T-helper 2 cell (primary cell): ENCODE results near the gene TNK2.
"Not testable (repeated sequence)": the region's sequence is repeated elsewhere in the genome, so short reads cannot be mapped to it uniquely, and the experiment has no call there.

Experiments
- DNase-seq, 5 experiments: peaks; one replicate each; pipeline versions ENCODE4 v3.0.0 to v3.0.0-alpha.2; 2012 to 2022

TNK2 gene

GRCh38 chr3:195867631-195868335 is 40.6 kb downstream of the TNK2 start:
- DNase-seq: no peak

DNA sequence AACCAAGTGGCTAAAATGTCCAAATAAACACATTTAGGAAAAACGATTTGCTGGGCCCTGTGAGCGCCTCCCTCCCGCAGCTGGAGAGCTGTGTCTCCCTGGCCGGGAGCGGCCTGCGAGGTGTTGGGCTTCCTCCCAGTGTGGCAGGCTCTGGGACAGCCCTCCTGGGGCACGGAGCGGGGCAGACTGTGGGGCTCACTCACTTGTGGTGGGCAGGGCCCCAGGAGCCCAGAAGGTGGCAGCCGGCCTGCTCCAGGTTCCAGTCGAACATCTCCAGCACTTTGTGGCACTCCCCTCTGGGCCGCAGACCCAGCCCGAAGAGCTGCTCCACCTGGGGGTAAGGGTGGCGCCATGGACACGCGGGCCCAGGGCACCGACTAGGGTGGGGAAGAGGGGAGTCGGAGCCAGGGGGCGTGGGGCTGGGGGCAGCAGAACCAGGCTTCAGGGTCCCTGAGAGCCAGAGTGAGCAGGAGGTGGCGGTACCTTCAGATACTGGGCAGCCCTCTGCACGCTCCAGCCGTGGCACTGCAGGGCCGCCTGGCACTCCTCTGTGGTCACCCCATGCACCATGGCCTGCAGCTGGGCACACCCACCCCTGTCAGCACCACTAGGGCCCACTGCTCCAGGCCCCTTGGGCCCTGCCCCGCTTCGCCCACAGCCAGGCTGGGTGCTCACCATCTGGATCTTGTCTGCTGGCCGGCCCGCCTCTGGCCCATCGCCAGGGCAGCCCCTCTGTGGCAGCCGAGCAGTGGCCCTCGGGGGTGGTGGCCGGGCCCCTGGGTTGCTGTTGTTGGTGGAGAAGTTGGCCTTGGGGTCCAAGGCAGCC is 41.5 kb downstream of the TNK2 start:
- no peak for DNase-seq

GRCh38 chr3:195865752-195866151 is 42.6 kb downstream of the TNK2 start:
- no peak for DNase-seq

DNA sequence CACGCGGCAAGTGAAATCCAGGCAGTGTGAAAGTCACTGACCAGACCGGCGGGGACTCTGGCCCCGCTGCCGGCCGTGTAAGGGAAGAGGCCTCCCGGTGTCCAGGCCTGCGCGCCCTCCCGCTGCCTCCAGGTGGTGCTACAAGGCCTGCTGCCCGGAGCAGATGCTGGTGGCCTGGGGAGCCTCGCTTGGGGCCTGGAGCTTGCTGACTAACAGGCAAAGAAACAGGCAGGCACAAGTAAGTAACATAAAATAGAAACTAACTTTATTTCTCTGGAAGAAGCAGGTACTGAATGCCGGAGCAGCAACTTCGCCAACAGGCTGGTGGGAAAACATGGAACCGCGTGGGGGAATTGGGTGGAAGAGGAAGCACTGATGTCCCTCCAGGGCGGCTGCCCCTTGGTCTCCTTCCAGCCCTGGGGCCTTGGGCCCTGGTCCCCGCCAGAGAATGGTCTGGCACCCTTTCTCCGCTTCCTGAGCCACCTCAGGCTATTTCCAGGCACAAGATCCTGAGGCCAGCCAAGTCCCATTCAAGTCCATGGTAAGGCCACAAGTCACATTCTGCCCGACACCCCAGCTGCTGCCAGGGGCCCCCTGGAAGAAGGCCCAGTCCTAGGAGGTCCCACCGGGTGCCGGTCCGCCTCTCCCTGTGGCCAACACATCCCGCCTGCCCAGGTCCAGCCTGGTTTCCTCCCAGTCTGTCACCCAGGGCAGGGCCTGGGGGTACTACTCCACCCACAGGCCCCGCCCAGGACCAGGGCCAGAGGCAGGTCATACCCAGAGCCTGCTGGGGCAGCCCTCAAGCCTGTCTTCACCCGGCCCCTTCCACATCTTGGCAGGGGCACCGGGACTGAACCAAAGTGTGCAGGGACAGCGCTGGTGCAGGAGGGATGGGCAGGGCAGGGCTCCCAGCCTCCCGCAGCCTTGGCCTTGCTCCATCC is 45.0 kb downstream of the TNK2 start:
- DNase-seq: peak in 4 of 5 experiments; percentile 29 to 65 (median 46)

GRCh38 chr3:195862318-195862717 is 46.0 kb downstream of the TNK2 start:
- DNase-seq: not testable (repeated sequence)

GRCh38 chr3:195860456-195860855 is 47.9 kb downstream of the TNK2 start:
- DNase-seq: no peak

- DNase-seq: no peak
These were observed 48.4 kb downstream of the TNK2 start for GRCh38 chr3:195859846-195860411.

DNA sequence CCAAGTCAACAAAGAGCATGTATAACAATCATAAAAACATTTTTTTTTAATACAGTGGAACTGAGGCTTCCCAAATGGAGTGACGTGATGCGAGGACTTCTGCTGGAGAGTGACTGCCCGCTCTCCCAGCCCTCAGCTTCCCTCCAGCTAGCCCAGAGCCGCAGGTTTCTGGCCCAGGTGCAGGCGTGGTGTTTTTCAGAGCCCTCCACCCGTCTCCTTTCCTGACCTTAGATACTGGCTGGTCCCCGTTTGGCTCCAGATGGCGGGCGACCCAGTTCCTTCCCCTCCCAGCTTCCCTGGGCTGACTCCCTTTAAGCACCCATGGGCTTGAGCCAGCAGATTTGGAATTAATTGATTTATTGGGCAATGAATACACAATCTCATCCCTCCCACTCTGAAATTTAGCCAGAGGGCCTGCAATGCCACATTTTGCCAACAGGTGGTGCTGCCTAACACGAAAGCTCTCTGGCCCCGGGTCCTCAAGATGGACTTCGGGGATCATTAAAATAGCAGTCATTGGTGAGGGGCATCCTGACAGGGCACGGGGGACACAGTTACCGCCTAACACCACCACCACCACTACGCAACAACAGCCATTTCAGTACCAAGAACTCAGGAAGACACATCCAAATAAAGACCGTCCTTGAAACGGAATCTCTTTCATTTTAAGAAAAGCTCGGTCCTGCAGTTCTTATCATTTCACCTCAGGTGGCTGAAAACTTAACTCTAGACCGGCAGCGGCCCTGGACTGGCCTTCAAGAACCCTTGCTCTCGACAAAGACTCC is 49.1 kb downstream of the TNK2 start:
- DNase-seq: peak; percentile 50 to 68 (median 59)

DNA sequence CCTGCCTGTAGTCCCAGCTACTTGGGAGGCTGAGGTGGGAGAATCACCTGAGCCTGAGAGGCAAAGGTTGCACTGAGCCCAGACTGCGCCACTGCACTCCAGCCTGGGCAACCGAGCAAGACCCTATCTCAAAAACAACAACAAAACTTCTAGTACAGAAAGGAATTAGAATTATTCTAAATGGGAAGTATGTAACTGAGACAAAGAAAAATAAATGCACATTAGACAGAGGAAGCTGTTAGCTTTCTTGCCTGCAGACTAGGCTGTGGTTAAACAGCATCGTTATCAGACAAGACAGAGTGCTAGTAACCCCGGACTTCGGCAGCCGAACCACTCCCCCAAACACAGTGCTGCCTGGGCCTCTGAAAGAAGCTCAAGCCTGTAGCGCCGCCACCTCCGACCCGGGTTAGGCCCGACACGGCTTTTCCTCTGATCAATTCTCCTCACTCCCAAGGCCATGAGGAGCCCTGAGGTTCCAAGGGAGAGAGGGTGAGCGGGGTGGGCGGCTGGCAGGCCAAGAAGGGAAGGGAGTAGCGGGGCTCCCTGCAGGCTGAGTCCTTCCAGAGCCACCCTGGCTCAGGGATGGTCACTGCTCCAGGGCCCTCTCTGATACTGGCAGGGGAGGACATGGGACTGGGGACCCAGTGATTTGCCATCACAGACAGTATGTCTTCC is 51.8 kb downstream of the TNK2 start:
- peak in 1 of 5 experiments; percentile 67 for DNase-seq

DNA sequence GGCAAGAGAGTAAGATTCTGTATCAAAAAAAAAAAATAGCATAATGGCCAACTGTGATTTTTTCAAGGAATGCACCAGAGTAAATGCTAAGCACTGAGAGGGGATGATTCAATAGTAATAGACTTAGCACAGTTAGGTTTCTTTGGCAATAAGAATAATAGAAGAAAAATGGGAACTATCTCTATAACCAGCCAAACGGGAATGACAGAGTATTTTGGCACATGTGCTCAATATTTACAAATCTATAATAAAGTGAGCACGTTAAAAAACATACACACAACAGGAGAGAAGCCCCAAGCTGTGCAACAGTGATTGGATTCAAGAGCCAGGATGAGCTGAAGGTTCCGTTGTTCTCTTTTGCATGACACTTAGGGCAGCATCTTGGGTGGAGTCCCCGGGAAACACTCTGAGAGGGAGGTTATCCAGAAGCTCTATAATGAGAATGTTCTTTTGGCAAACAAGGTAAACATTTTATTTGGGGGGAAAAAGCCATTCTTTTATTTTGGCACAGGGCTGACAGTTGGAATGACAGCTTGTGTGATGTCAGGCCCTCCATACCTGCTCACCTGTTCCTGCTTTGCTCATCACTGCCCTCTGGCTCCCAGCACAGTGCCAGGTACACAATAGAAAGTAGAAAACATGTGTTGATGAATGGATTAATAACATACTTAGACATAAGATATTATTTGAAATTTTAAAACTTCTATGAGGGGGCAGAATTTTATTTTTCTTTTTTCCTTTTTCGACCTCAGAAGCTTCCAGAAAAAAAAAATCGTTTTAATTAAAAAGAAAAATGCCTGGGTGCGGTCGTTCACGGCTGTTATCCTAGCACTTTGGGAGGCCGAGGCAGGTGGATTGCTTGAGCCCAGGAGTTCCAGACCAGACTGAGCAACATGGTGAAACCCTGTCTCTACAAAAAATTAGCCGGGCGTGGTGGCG is 52.6 kb downstream of the TNK2 start:
- DNase-seq: no peak

GRCh38 chr3:195854628-195855294 is 53.6 kb downstream of the TNK2 start:
- no peak for DNase-seq

GRCh38 chr3:195853996-195854395 is 54.4 kb downstream of the TNK2 start:
- no peak for DNase-seq

GRCh38 chr3:195853036-195853435 is 55.3 kb downstream of the TNK2 start:
- DNase-seq: no peak

- peak; percentile 46 to 88 (median 76) for DNase-seq
These were observed 57.4 kb downstream of the TNK2 start for GRCh38 chr3:195850857-195851543.

DNA sequence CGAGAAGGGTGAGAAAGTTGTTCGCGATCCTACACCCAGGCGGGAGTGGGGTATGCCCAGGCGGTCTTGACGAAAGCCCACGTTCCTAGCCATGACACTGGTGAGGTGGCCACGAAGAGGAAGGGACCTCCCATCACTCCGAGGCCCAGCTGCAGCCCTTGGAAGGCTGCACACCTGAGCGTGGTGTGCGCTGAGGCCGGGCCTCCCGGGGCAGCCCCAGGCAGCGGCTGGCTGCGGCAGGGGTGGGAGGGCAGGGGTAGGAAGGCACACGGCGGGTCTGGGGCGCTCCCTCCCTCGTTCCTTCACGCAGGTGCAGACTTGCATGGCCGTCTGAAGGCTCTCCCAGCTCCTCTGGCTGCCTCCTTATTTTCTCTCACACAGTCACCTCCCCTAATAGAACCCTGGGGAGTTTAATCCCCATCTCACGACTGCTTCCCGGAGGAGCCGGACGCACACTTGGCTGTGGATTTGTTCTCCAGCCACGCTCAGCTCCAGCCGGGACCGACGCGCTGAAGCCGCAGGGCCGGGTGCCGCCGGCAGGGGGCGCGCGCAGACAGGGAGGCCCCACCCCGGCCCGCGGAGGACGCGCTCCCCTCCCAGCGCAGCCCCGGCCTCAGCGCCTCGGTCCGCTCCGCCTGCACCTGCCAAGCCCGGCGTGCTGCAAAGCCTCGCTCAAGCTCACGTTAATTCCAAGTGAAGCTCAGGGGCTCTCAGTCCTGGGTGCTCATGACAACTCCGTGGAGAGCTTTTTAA is 58.9 kb downstream of the TNK2 start:
- DNase-seq: peak in 1 of 5 experiments; percentile 44

DNA sequence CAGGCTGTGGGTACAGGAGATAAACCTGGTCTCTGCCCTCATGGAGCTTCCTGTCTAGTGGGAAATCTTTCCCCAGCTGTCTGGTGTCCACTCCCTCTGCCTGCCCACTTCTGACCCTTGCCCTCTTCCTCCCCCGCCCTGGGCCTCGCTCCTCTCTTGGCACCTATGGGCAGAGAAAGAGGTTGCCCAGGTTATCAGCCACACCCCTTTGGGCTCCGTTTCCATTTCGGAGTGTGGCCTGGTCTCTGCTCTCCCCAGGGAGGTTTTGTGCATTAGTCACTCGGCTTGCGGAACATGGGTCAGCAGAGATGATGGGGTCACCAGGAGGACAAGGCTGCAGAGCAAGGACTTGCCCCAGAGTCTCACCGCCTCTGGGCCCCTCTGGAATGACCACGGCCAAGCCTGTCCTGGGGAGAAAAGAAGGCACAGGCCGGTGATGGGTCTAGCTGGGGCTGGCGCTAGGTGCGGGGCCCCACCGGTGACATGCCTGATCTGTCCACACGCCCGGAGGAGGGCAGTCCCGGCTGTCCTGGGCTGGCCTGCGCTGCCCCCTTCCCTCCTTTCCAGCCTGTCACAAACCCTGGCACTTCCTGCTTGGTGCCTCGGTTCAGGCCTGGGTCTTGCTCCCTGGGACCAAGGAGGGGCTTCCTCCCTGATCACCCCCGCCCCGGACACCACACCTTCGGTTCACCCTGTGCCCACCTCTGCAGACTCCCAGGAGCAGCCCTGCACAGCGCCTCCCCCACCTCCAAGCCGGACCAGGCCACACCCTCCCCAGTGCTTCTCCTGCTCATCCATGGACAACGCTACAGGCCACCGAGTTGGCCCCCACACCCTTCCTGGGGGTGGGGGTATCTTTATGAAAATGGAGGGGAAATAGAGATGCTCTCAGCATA is 61.0 kb downstream of the TNK2 start:
- no peak for DNase-seq

DNA sequence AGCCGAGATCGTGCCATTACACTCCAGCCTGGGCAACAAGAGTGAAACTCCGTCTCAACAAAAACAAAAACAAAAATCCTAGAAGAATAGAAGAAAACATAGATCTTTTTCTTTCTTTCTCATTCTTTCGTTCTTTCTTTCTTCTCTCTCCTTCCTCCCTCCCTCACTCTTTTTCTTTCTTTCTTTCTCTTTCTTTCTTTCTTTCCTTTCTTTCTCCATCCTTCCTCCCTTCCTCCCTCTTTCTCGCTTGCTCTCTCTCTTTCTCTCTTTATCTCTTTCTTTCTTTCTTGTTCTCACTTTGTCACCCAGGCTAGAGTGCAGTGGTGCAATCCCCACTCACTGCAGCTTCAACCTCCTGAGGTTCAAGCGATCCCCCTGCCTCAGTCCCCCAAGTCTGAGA is 62.9 kb downstream of the TNK2 start:
- DNase-seq: no peak
